Mucosa of stomach (tissue), 1 donor: ENCODE results near the gene CTCFL.

ENCODE experiments used
- H3K27me3 ChIP-seq: one replicate; pipeline ENCODE4 v1.7.0; 2013; ENCODE audit warnings: mild to moderate bottlenecking, low read length; ENCODE audit not compliant: control insufficient read depth, insufficient read depth
- H3K36me3 ChIP-seq: one replicate; pipeline ENCODE4 v1.7.0; 2013; ENCODE audit warnings: low read length; ENCODE audit not compliant: control insufficient read depth, insufficient read depth
- H3K4me1 ChIP-seq: one replicate; pipeline ENCODE4 v1.7.0; 2013; ENCODE audit warnings: mild to moderate bottlenecking, low read length; ENCODE audit not compliant: control insufficient read depth, insufficient read depth
- H3K4me3 ChIP-seq: one replicate; pipeline ENCODE4 v1.7.0; 2013; ENCODE audit warnings: low read length
- H3K9ac ChIP-seq: one replicate; pipeline ENCODE4 v1.7.0; 2013; ENCODE audit warnings: mild to moderate bottlenecking, low read length, moderate library complexity
- H3K9me3 ChIP-seq: one replicate; pipeline ENCODE4 v1.7.0; 2013; ENCODE audit warnings: mild to moderate bottlenecking, low read length, moderate library complexity; ENCODE audit not compliant: control insufficient read depth
- donor health status: Pancreatic carcinoma.

Gene CTCFL

GRCh38 chr20:57459897-57460296, 65.0 kb downstream of the CTCFL start:
- Histone ChIP-seq H3K4me3 (no peak overlapping the region), H3K9me3 (no peaks in the 10 kb centered on the region), H3K27me3 (peaks cover 3% of the 10 kb centered on the region), H3K36me3 (no peaks in the 10 kb centered on the region), H3K4me1 (no peaks in the 10 kb centered on the region), H3K9ac (no peak overlapping the region)

GRCh38 chr20:57459278-57459677, 65.7 kb downstream of the CTCFL start:
- H3K9ac ChIP-seq, result no peak overlapping the region
- no peaks in the 10 kb centered on the region for H3K9me3 ChIP-seq
- peaks cover 3% of the 10 kb centered on the region for H3K27me3 ChIP-seq
- H3K4me1 ChIP-seq, result no peaks in the 10 kb centered on the region
- no peak overlapping the region for H3K4me3 ChIP-seq
- H3K36me3 ChIP-seq, result no peaks in the 10 kb centered on the region

- H3K27me3 ChIP-seq, result peaks cover 3% of the 10 kb centered on the region
- H3K9me3 ChIP-seq, result no peaks in the 10 kb centered on the region
Measured at GRCh38 chr20:57458400-57459160, 66.4 kb downstream of the CTCFL start.

GRCh38 chr20:57457243-57458095, 67.5 kb downstream of the CTCFL start:
- Histone ChIP-seq H3K9me3 (no peaks in the 10 kb centered on the region), H3K36me3 (no peaks in the 10 kb centered on the region), H3K9ac (no peak overlapping the region), H3K27me3 (peaks cover 3% of the 10 kb centered on the region), H3K4me1 (no peaks in the 10 kb centered on the region), H3K4me3 (no peak overlapping the region)

More at GRCh38 chr20:57458400-57459160, 66.4 kb downstream of the CTCFL start:
- no peak overlapping the region for H3K4me3 ChIP-seq
- H3K4me1 ChIP-seq, result no peaks in the 10 kb centered on the region
- no peak overlapping the region for H3K9ac ChIP-seq
- H3K36me3 ChIP-seq, result no peaks in the 10 kb centered on the region

- H3K4me3 ChIP-seq, result no peak overlapping the region
- no peaks in the 10 kb centered on the region for H3K4me1 ChIP-seq
Measured at GRCh38 chr20:57456116-57456515, 68.8 kb downstream of the CTCFL start.

DNA sequence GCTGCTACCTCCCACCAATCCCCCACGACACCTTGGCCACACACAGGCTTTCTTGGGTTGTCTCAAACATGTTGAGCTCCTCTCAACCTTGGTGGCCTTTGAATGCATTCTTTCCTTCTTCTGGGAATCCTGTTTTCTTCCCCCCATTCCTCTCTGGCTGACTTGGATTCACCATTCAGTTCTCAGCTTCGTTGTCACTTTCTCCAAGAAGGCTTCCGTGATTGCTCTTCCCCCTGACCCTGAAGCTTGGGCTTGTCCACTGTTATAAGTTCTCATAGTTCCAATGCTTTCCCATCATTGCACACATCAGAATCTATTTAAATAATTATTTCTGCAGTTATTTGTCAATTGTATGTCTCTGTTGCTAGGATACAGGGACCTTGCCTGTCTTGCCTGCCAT, 69.6 kb downstream of the CTCFL start:
- no peaks in the 10 kb centered on the region for H3K36me3 ChIP-seq
- peaks cover 7% of the 10 kb centered on the region for H3K27me3 ChIP-seq
- H3K4me3 ChIP-seq, result no peak overlapping the region
- H3K9ac ChIP-seq, result no peak overlapping the region
- H3K9me3 ChIP-seq, result no peaks in the 10 kb centered on the region
- no peaks in the 10 kb centered on the region for H3K4me1 ChIP-seq

More at GRCh38 chr20:57456116-57456515, 68.8 kb downstream of the CTCFL start:
- no peak overlapping the region for H3K9ac ChIP-seq
- H3K27me3 ChIP-seq, result peaks cover 3% of the 10 kb centered on the region
- no peaks in the 10 kb centered on the region for H3K9me3 ChIP-seq
- no peaks in the 10 kb centered on the region for H3K36me3 ChIP-seq

DNA sequence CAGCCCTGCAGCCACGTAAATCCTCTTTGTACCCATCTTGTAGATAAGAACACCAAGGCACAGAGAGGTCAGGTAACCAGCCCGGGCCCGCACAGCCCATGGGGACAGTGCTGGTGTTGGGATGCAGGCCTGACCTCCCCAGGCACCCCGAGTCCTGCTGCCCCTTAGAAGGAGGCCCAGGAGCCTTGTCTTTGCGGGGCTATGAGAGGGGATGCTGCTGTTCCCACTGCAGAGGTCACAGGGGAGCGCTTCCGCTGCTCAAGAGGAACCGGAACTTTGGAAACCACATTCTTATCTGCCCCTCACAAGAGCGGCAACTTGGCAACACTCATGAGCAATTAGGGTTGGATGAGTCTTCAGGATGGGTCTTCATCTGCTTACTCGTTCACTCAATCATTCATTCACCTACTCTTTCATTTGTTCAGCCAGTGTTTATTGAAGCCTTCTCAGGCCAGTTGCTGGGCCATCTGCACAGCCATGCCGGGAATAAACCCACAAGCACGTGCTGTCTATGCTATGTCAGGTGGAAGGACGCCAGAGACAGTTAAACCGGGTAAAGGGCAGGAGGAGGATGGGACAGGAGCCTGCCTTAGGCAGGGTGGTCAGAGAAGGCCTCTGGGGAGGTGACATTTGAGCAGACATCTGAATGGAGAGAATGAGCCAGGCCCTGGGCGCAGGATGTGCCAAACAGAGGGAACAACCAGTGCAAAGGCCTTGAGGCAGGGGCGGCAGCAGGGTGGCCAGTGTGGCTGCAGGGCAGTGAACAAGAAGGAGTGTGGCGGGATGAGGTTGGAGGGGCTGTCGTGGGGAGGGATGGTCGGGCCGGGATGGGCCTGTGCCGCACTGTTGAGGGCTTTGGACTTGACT, 72.9 kb downstream of the CTCFL start:
- Histone ChIP-seq H3K9me3 (no peaks in the 10 kb centered on the region), H3K36me3 (no peaks in the 10 kb centered on the region), H3K4me1 (no peaks in the 10 kb centered on the region), H3K9ac (no peak overlapping the region), H3K27me3 (peaks cover 5% of the 10 kb centered on the region), H3K4me3 (no peak overlapping the region)

DNA sequence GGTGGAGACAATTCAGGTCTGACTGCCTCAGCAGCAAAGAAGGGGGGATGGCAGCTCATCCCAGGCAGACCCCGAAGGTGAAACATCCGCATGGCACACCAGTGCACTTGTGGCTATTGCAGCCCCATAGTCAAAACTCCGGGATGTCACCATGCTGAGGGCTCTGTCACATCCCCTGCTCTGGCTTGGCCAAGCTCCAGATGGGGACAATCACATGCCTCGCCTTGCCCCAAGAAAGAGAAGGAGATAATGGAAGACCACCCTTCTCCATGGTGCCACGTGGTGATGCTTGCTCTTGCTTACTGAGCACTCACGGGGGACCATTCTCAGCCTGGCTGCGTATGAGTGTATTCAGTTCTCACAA, 73.5 kb downstream of the CTCFL start:
- Histone ChIP-seq H3K27me3 (peaks cover 5% of the 10 kb centered on the region), H3K9ac (no peak overlapping the region), H3K9me3 (no peaks in the 10 kb centered on the region), H3K36me3 (no peaks in the 10 kb centered on the region), H3K4me3 (no peak overlapping the region), H3K4me1 (no peaks in the 10 kb centered on the region)

DNA sequence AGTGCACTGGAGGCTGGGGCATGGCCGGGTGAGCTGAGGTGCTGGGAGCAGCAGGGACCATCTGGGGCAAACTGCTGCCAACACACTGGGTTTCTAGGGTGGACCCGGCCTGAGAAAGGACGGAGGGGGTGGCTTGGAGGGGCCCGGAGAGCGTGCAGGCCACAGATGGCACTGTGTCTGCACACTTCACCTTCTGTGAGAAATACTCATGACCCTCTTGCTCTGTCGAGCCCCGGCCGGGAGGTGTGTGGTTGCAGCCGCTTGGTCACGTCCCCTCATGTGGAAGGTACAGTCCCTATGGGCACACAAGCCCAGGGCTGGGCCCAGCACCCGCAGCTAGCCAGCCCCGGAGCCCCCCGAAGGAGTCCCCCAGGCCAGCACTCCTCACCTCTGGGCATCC, 74.0 kb downstream of the CTCFL start:
- Histone ChIP-seq H3K9me3 (no peaks in the 10 kb centered on the region), H3K4me1 (no peaks in the 10 kb centered on the region)

DNA sequence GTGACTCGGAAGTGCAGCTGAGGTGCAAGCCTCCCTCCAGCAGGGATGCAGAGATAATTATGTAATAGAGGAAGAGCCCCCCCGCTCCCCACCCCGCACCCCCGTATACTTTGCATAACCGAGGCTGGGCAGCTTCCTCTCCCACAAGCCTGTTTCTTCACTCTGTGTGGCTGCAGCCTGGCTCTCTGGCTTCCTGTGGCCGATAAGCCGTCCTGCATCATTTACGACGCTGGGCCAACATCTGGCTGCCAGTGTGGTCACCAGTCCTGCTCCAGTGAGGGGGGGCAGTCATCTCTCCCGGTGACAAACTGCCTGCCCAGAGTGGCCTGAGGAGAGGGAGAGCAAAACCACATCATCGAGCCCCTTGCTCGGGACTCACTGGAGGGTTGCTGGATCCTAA, 74.5 kb downstream of the CTCFL start:
- H3K9me3 ChIP-seq, result no peaks in the 10 kb centered on the region
- H3K9ac ChIP-seq, result no peak overlapping the region
- H3K36me3 ChIP-seq, result no peaks in the 10 kb centered on the region
- H3K4me3 ChIP-seq, result no peak overlapping the region
- no peaks in the 10 kb centered on the region for H3K4me1 ChIP-seq
- peaks cover 5% of the 10 kb centered on the region for H3K27me3 ChIP-seq

More for the DNA sequence above, 74.0 kb downstream of the CTCFL start:
- Histone ChIP-seq H3K27me3 (peaks cover 5% of the 10 kb centered on the region), H3K9ac (no peak overlapping the region), H3K4me3 (no peak overlapping the region), H3K36me3 (no peaks in the 10 kb centered on the region)

- no peak overlapping the region for H3K4me3 ChIP-seq
- no peaks in the 10 kb centered on the region for H3K36me3 ChIP-seq
- no peaks in the 10 kb centered on the region for H3K9me3 ChIP-seq
- H3K27me3 ChIP-seq, result peaks cover 5% of the 10 kb centered on the region
- H3K4me1 ChIP-seq, result no peaks in the 10 kb centered on the region
- H3K9ac ChIP-seq, result no peak overlapping the region
Measured at GRCh38 chr20:57449398-57450354, 75.3 kb downstream of the CTCFL start.
